HG03432 (cell line): ENCODE measurements around the gene F12.
"Not testable (repeated sequence)": the region's sequence is repeated elsewhere in the genome, so short reads cannot be mapped to it uniquely, and the experiment has no call there.

Experiments
- ATAC-seq: cut with Tn5 transposase; IDR thresholded peaks from one replicate; pipeline ENCODE4 v1.9.1; 2021; ENCODE audit warnings: mild to moderate bottlenecking, moderate library complexity; ENCODE audit not compliant: unreplicated experiment

The F12 gene

DNA sequence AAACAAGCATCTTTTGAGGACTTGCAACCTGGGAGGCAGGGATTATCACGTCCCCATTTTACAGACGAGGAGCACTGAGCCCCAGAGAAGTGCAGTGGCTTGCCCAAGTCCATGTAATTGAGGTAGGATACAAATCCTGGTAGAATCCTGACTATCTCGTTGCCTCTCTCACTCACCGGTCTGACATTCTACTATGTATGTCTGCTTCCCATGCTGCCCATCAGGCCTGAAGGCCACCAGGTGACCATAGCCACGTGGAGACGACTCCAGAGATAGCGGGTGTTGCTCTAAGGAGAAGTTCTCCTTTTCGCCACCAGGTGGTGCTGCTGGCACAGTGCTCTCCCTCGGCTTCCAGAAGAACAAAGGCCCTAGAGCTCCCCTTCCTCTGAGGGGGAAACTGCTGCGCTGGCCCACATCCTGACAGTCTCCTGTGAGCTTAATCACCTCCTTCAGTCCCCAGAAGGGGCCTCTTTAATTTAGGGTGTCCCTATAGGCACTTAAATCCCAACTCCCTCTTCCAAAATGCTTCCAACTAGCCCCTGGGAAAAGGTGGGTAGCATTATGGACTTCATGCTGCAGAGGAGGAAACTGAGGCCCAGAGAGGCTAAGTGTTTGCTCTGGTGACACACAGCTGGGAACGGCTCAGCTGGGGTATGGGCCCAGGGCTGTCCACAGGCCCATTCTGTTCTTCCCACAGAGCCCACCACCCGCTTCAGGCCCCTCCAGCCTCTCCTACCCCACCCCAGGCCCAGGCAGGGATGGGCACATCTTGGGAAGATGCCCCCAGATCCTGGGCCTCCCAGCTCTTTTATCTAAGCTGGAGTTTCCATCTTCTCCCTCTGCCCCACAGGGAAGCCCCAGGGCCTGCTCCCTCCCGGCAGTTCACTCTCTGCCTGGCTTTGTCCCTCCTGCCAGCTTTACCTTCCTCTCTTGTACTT, 18.7 kb downstream of the F12 start:
- peak; percentile 53 for ATAC-seq

DNA sequence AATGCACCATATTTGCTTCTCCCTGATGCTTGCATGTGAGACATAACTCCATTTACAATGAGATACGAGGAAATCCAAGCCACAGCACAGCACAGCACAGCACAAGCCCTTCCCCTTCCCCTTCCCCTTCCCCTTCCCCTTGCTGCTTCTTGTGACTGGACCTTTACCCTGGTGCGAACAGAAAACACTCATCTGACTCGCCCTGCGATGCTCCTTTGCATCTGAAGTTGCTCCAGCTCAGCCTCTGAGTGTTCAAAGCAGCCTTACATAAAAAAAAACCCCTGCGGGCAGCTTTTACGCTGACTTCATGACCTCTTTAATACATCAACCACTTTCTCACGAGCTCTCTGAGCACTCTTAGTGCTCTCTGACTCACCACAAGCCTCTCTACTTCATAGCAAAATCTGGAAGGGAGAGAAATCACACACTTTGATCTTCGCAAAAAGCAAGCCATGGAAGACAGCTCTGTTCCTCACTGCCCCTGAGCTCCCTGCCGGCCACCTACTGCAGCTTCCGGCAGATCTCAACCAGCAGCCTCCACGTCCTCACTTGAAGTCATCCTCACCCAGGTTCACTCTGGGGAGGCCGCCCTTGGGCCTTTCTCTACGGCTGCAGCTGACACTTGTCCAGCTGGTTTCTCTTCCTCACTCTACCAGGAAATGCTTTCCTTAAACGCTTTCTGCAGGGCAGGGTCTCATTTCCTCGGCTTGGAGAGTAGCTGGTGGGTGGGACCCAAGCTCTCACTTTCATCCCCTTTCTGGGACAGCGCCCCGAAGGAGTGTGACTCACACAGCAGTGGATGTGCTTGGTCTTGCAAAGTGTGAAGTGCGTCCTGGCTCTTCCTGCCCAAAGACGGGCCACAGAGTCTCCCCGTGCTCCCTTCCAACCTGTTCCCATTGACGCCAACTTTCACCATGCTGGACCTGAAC, 19.9 kb downstream of the F12 start:
- ATAC-seq = peak; percentile 64

DNA sequence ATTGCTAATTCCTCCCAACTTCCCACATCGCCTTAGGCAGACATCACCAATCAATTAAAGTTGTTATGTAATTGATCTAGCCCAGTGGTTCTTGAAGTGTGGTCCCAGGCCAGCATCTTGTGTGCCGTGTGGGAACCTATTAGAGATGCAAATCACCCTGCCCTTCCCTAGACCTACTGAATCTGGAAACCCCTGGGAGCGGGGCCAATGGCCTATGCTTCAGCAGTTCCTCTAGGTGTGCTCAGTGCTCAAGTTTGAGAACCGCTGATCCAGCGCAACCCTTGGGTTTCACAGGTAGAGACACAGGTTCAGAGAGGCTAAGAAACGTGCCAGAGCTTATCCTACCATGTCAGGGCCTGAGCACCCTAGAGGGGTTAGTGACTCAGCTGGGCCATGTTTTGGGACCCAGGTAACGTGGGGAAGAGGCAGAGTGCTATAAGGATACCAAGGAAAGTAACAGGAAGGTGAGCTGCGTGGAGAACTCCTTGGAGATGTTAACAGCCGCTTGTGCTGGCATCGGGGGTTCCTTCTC, 20.8 kb downstream of the F12 start:
- no peak for ATAC-seq

DNA sequence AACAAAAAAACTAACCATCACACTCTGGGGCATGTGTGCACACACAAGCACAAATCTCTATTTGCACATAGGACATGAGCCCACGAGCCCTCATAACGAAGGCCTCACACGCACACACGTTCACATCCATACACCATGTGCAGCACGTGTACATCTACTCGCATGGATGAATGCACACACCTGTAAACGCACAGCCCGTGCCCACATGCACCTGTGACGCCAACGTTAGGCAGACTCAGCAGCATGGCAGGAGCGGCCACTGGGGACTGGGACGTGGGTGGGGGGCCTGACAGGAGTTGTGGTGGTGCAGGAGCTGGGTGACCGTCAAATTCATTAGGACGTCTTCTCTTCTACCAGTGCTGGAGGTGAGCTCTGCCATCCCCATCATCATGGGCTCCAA, 22.0 kb downstream of the F12 start:
- ATAC-seq = no peak

DNA sequence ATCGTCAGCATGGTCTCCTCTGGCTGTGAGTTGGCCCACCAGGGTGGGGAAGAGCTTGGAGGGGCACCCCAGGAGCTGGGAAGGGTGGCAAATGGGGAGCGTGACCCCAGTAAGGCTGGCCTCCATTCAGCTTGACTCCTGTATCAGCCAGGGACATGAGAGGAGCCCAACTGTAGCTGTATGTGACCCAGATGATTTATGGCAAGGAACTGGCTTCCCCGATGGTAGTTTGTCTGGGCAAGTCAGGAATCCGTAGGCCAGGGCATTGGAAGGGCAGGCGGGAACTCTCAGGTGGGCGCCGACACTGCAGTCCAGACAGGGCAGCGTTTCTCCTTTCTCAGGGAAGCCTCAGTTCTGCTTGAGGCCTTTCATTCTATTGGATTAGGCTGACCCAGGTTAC, 22.8 kb downstream of the F12 start:
- no peak for ATAC-seq

DNA sequence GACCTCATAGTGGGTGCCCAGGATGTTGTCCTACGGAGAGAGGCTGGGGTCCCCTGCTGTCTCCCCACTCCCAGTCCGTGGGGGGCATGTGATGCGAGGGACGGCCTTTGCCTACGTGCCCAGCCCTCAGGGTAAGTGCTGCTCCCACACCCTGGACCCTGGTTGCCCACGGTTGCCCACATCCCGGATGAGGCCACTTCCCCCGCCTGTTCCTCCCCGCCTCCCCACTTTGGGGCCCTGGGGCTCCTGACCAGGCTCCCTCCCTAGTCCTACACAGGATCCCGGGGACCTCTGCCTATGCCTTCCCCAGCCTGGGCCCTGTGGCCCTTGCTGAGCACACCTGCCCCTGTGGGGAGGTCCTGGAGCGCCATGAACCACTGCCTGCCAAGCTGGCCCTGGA, 23.6 kb downstream of the F12 start:
- no peak for ATAC-seq

DNA sequence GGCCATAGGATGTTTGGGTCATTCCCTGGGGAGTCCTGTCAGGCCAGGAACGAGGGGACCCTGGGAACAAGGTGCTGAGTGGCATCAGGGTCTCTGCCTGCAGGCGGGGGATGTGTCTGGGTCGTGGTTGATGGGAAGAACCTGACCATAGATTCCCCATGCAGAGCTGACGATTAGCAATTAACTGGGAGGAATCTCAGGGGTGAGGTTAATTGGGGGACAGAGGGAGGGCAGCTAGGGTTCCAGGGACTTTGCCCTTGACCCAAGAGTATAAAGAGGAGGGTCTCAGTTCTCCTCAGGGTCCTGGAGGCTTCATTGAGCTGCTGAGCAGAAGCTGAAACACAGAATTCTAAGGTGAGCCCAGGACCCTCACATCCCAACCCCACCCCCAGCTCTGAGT, 25.2 kb downstream of the F12 start, which contains the start of gene SLC34A1:
Gene SLC34A1 (plus strand): TSS at position 301 of the 400 bp plus-strand sequence. CDS start 1,308 bp downstream, outside the sequence.
- ATAC-seq = no peak

DNA sequence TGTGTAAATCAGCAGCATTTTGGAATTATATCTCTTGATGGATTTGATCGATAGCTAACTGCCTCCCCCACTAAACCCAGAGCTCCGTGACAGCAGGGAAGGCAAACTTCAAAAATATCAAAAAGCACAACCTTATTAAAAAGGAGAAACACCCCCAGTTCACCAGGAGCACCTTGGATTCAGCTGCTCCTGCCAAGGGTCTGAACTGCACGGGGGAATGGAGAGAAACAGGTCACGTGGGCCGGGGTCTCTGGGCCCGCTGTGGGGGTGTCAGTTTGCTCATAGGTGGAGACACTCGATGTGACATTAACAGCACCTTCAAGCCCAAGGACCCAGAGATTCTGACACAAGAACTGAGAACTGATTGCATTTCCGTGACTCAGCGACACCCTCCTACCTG, 26.2 kb downstream of the F12 start:
- no peak for ATAC-seq

DNA sequence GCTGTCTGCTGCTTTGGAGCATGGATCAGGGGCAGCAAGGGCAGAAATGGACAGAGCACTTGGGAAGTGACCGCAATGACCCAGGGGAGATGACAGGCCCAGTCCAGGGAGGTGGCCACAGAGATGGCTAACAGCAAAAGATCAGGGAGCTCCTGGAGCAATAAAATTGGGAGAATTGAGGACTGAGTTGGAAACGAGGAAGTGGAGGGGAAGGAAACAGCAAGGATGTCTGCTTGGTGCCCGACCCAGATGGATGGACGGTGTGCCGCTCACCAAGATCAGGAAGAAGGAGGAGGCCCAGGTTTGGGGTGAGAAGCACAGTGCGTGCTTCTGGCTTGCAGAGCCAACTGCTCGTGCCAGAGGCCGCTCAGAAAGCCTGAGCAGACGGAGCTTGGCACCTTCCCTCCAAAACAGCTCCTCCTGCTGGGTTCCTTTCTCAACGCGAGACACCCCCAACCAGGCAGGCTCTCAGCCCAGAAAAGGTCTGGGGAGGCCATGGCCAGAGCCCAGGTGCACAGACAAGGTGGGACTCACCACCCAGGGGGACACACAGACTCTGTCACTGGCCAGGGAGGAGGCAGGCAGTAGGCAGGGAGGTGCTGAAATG, 26.8 kb downstream of the F12 start:
- no peak for ATAC-seq

DNA sequence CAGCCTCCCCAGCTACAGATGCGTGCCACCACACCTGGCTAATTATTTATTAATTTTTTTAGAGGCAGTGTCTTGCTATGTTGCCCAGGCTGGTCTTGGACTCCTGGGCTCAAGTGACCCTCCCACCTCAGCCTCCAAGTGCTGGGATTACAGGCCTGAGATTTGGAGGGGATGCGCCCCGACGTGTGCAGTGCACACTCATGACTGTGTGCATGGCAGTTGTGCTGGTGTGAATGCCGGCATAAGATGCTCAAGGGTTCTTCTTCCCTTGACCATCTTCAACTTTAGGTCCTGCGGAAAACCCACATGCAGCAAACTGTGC, 28.6 kb downstream of the F12 start:
- ATAC-seq = no peak

DNA sequence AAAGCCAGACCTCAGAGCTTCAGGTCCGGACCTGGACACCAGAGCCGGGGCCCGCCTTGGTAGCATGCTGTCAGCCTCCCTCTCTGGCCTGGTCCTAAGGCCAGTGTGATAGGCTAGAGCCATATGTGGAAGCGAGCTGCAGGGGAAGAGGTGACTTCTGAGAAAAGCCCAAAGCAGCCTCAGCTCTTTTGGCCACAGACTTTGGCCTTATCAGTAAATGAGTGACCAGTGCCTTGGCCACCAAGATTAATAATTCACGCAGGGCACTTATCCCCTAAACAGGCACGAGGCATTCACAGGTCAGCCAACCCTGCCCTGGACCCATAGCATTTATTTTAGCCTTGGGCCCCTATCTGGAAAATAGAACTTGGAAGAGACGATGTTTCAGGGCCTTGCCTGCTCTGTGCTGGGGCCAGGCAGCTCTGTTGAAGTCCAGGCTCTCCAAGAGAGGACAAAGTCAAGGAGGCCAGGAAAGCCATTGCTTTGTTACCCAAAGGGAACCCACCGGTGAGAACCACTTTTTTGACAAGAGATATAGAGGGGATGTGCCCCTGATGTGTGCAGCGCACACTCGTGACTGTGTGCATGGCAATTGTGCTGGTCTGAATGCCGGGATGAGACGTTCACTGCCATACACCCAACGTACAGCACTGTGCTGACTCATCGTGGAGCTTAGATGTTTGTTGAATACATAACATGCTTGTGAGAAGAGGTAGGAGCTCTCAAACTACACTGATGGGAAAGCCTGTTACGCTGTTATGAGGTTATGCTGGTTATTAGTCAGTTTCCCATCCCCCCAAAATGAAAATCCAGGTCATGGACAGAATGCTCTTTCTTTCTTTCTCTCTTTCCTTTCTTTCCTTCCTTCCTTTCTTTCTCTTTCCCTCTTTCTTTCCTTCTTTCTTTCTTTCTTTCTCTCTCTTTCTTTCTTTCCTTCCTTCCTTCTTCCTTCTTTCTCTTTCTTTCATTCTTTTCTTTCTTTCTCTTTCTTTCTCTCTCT, 30.2 kb downstream of the F12 start:
- ATAC-seq = peak; percentile 60

DNA sequence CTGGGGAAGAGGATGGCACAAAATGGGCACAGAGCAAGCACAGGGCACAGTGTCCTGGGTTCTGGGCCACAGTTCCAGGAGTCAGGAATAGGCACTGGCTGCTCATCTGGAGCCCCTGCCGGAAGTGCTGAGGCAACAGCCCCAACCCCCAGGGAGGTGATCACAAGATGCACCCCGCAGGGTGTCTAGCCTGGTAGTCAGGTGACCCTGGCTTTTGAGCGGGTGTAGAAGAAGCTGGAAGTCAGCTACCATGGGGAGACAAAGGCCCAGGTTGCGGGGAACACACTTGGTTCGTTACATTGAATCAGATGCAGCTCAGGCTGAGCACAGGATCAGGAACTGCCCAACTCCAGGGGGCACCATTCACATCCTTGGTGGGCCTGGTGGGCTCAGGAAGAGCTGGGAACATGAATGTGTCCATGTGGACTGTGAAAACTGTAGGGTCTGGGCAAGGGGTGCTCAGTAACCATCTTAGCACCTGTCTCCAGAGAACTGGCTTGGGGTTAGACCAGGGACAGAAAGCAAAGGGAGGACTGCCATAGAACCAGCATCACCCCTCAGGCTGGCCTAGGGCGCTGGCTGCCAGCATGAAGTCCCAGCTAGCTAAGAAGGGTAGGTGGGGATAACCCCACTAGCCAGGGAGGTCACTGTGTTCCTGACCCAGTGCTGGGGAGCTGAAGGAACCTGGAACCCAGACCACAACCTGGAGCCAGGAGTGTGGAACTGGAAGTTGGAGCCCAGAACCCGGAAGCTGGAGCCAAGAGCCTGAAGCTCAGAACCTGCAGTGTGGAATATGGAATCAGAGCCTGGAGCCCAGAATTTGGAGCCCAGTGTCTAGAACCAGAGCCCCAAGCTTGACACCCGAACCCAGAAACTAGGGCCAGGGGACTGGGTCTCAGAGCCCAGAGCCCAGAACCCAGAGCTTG, 31.2 kb downstream of the F12 start:
- ATAC-seq = no peak

DNA sequence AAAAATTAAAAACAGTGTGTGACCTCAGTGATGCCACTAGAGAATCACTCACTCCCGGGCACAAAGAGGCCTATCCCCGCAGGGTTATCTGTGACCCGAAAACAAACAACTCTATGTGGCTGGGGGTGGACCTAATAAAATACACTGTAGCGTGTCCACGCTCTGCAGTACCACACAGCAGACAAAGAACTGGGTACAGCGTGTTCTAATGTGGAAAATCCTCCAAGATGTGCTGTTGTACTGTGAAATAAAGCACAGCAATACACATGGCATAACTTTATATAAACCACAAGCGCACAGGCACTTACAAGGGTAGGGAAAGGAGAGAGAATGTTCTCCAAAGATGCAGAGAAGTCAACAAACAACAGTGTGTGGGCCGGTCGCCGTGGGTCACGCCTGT, 33.3 kb downstream of the F12 start:
- no peak for ATAC-seq

DNA sequence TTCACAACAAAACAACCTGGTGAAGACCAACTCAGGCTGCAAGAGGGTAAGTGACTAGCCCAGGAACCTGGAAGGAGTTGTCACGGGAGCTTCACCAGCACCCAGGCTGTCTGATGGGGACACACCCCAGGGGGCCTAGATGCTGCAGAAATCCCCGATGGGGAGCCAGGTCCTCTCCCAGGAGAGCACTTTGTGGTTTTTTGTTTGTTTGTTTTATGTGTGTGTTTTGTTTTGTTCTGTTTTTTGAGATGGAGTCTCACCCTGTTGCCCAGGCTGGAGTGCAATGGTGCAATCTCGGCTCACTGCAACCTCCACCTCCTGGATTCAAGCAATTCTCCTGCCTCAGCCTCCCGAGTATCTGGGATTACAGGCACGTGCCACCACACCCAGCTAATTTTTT, 33.8 kb downstream of the F12 start:
- not testable (repeated sequence) for ATAC-seq

DNA sequence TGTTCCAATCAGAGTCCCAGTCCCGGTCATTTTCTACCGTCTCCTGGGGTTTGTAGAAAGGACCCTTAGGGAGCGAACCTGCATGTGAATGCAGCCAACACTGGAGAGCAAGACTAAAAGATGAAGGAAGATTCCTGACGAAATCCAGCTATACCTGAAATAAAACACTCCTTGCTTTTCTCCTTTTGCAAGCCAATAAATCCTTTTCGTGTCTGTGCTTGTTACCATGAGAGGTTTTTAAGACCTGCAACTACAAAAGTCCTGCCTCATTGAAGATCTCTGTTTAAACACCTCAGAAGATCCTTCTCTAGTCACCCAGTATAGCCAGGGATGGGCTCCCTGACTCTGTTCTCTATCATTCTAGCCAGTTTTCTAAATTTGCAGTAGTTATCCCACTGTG, 35.2 kb downstream of the F12 start:
- ATAC-seq = no peak

DNA sequence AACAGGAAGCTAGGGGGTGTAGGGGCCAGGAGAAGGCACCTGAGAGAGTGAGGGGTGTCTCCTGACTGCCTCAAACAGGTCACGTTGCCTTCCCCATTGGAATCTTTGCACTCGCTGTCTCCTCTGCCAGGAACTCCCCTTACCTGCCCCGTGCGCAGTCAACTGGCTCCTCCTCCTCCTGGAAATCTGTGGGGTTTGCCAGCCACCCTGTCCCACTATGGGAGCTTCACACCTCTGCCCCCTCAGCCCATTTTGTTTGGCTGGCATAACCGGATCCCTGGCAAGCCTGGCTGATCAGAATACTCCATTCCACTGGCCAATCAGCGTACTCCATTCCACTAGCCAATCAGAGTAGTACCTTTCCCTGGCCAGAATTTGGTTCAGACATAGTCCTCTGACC, 35.6 kb downstream of the F12 start:
- no peak for ATAC-seq

DNA sequence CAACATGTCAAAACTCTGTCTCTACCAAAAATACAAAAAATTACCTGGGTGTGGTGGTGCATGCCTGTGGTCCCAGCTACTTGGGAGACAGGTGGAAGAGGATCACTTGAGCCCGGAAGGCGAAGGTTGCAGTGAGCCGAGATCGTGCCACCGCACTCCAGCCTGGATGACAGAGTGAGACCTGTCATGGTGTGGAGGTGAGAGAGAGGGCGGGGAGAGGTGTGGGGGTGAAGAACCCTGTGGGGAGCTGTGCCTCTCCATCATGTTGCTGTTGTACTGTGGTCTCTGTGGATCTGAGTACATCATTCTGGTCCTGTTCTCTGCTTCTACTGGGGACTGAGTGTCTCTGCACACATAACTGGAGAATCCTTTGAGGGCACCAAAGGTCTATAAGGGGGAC, 36.5 kb downstream of the F12 start:
- ATAC-seq = no peak

DNA sequence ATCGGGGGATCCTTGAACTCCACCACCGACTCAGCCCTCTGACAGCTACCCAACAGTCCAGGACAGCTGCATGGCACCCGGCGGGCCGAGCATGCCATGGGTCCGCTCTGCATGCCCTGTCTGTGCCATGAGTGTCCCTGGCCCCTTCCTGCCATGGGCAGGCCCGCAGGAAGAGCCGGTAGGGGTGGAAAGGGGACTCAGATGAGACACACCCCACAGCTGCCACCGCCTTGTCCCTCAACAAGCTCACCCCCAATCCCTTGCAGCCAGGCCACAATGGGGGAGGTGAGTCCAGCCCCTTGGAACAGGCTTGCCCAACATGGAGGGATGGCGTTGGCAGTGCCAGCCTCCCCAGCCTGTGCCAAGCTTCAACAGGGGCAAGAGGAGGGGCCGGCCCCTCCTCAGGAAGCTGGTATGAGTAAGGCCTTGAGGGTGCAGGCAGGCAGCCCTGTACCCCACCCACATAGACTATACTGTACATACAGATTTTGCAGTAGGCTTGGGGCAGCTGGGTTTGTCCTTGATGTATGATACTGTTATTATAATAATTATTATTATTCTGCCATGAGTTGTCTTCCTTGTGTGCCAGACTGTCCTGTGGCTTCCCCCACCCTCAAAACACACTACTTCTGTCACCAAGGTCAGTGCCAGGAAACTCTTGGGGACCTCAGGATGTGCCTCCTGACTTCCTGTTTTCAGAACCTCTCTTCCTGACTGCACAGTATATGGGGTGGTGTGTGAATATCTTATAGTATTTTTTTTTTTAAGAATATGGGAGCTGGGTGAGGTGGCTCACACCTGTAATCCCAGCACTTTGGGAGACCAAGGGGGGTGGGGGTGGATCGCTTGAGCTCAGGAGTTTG, 37.1 kb downstream of the F12 start:
- ATAC-seq = no peak
